GM19395 (cell line): ENCODE data around the gene WNT7B.

Source experiments
- ATAC-seq: cut with Tn5 transposase; IDR thresholded peaks from one replicate; pipeline ENCODE4 v1.9.1; 2021; ENCODE audit warnings: mild to moderate bottlenecking, moderate library complexity; ENCODE audit not compliant: unreplicated experiment

Gene WNT7B

DNA sequence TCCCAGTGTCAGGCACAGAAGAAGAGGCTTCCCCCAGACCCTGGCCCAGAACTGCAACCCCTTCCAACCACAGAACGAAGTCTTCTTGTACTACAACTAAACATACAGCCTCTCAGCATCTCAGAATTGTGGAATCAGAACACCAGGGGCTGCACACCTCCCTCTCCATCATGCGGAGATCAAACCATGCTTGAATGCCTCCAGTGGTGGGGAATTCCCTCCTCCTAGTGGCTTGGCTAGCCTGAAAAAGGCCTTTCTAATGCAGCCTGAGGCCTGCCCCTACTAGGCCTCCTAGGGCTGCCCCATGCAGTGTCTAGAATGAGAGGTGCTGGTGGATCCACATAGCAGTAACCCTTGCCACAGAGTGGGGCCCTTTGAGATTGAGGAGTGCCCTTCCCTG lies 62.7 kb downstream of the WNT7B start:
- no peak for ATAC-seq

DNA sequence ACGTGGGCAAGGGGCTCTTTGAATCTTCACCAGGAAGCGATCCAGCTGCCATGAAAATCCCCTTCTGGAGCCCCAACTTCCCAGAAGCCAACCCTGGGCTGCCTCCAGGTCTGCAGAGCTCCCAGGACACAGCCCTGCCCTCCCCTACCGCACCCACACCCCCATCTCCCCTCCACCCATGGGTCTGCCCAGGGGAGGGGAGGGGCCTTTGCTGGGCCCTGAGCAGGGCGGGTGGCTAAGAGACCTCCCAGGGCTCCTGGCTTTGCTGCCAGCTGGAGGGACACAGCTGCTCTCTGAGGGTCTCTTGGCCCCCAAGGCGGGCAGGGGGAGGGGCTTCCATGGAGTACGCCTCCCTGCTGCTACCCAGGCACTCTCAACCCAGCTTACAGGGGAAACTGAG lies 64.1 kb downstream of the WNT7B start:
- ATAC-seq: no peak

DNA sequence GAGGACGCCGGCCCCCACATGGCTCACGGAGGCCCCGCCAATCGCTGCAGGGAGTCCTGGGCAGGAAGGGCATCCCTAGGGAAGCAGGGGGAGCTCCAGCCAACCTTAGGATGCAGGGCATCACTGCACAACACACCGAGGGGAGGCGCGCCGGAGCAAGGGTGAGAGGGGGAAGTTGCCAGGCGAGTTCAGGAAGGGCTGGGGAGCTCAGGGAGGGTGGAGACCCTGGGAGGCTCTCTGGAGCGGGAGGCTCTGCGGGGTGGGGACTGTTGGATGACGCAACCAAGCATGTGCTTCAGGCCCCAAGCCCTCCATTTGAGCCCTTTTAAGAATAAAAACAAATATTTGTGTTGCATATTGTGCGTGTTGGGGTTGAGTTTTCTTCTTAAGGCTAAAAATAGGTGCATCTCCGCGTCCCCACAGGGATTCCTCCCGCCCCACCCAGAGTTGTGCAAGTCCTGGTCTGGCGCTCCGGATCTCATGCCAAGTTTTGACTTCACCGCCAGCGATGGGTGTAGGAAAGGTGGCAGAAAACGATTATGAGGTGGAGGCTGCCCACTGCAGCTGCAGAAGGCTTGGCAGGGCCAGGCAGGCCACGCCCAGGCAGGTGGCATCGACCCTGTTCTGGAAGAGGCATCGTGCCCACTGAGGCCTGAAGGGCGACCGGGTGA lies 65.2 kb downstream of the WNT7B start:
- no peak for ATAC-seq

DNA sequence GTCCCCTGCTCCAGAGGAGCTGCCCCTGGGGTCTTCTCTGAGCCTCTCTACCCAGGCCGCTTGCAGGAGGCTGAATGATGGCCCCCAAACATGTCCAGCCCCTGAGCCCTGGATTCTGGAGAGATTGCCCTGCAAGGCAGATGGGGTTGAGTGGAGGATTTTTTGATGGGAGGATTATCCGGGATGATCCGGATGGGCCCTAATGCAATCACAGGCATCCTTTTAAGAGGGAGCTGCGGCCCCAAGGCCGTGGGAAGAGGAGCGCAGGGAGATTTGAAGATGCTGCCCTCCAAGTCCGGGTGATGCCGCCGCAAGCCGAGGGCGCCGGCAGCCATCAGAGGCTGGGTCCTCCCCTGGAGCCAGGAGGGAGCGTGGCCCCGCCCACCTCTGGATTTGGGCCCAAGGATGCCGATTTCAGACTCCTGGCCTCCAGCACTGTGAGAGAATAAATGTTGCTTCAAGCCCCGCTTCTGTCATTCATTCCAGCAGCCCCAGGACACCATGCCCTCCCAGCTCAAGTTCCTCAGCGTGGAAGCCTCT lies 66.0 kb downstream of the WNT7B start:
- ATAC-seq: no peak

DNA sequence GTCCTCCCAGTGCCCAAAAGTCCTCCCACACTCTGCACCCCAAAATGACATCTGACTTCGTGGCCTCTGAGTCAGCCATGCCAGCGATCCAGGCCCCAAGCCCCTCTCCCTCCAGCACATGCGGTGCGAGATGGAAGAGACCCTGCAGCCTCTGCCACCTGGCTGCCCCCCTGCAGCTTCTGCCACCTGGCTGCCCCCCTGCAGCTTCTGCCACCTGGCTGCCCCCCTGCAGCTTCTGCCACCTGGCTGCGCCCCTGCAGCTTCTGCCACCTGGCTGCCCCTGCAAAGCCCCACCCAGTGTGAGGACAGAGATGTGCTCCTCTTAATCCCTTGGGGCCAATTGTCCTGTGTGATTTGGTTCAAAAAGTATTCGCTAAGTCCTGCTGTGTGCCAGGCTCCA lies 68.0 kb downstream of the WNT7B start:
- ATAC-seq: no peak

- no peak for ATAC-seq
Observed at GRCh38 chr22:45907996-45908395, 69.0 kb downstream of the WNT7B start.

- ATAC-seq: no peak
Observed at GRCh38 chr22:45907378-45907777, 69.6 kb downstream of the WNT7B start.

DNA sequence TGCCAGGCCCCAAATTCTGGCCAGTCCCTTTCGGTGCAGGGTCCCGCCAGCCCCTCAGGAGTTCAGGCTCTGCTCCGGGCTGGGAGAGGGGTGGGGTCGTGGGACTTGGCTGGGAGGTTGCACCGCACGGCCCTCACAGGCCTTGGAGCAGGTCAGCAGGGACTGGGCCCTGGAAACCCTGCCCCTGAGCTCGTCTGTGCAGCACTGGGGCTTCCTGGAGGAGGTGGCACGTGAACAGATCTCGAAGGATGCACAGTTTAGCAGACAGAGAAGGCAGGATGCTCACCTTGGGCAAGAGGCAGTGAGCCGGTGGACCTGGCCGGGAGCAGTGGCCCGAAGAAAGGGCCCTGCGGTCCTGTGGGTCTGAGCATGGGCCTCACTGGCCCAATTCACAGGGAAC lies 70.0 kb downstream of the WNT7B start:
- ATAC-seq: no peak

GRCh38 chr22:45905924-45906865 lies 70.8 kb downstream of the WNT7B start:
- no peak for ATAC-seq

GRCh38 chr22:45905326-45905923 lies 71.5 kb downstream of the WNT7B start:
- ATAC-seq: no peak

DNA sequence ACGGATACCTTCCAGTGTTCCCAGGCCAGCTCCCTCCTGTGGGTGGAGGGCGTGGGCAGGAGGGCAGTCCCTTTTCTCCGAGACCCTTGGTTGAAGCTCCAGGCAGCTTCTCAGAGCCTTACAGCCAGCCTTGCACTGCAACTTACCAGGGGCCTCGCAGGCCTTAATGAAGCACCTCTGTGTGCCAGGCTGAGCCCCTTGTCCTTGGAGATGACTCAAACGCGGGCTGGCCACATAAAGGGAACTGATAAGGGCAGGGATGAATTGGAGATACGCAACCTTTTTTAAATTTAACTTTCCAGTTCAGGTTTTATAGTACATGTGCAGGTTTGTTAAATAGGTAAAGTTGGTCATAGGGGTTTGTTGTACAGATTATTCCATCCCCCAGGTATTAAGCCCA lies 72.7 kb downstream of the WNT7B start:
- ATAC-seq: no peak

DNA sequence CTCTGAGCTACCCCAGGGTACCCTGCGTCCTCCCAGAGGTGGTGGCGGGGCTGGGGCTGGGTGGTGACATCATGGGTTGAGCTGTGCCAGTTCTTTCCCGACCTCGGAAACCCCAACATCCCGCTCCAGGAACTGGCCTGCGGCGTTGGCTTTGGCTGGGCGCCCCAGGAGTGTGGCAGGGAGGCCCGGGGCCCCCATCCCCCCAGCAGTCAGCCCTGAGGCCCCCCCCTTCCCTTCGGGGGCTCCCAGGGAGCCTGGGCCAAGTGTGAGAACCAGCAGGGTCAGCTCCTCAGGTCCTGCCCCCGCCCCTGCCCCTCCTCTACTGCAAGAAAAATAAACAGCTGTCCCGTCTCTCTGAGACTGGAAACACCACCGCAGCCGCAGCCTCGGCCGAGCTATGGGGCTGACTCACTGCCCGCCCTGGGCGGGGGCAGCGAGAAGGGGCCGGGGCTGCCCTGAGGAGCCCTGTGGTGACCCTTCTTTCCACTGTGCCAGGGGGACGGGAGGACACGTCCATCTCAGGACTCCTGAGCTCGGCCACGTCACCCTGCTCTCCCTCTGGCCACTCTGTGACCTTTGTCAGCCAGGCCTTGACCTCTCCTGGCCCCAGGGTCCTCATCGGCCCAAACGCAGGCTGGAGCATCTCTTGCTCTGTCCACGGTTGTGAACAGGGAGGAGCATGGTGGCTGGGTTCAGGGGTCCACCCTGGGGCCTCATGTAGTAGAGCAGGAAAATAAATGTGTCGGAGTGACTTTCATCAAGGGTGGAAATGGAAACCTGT lies 73.4 kb downstream of the WNT7B start:
- no peak for ATAC-seq

DNA sequence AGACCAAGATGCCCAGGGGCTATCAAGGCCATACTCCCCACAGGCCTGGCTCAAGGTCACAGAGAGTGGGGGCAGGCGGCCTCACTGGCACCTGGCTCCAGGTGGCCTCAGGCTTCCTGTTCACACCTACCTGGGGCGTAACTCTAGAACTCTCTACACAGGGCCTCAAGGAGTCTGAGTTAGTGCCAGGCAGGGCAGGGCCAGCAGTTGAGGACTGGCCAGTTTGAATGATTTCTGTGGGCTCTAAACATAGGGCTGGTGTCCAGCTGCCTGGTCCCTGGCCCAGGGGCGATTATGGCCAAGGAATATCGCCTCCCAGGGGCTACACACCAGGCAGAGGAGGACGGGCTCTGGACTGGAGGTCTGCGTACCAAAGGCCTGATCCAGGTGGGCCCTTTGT lies 79.2 kb downstream of the WNT7B start:
- no peak for ATAC-seq

DNA sequence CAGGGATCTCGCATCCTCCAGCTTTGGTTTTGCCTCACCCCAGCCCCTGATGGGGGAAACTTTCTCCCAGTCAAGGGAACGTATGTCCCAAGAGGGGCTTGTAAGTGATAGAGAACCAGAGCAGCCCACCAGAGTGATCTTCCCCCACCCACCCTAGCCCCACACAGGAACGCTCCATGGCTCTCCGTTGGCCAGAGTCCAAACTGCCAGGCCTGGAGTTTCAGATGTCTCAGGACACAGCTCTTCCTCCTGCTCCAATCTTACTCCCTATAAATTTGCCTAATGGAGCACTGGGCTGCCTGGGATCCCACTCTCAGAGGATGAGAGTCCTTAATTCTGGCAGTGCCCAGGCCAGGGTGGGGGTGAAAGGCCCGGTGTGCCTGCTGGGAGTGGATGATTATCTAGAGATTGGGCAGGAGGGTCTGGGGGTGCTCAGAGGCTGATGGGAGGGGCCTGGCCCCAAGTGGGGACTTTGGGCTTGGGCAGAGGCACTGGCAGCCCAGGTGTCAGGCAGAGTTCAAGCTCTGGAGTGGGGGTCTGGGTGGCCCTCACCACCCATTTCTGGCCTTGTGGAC lies 79.9 kb downstream of the WNT7B start:
- ATAC-seq: no peak

GRCh38 chr22:45896153-45896951 lies 80.6 kb downstream of the WNT7B start:
- ATAC-seq: no peak

DNA sequence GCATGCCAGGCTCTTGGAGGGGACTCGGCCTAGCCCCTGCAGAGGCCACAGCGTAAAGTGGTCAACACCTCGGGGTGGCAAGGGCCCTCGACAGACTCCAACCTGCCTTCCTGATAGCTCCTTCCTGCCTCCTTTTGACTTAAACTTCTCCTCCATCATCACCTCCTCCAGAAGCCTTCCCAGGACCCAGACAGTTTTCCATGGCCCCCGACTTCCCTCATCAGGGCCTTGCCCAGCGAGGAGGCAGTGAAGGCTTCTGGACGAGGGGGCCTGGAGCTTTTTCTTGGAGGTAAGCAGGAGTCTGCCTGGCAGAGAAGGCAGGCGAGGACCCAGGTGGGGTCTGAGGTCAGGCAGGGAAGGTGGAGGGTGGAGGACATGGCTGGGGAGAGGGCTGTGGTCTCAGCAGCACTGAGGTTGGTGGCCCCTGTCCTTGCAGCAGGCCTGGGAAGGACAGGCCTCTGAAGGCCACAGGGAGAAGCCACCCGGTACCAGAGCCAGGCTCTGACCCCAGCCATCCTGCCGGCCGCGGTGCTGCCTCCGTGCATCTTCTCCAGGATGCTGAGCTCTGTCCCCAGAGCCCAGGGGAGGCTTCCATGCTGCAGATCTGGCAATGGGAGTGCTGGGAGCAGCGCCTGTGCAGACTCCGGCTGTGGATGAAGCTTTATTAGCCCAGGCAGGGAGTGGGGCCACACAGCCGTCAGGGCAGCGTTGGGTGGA lies 81.4 kb downstream of the WNT7B start:
- no peak for ATAC-seq

- ATAC-seq: no peak
Observed at GRCh38 chr22:45893516-45893915, 83.4 kb downstream of the WNT7B start.

DNA sequence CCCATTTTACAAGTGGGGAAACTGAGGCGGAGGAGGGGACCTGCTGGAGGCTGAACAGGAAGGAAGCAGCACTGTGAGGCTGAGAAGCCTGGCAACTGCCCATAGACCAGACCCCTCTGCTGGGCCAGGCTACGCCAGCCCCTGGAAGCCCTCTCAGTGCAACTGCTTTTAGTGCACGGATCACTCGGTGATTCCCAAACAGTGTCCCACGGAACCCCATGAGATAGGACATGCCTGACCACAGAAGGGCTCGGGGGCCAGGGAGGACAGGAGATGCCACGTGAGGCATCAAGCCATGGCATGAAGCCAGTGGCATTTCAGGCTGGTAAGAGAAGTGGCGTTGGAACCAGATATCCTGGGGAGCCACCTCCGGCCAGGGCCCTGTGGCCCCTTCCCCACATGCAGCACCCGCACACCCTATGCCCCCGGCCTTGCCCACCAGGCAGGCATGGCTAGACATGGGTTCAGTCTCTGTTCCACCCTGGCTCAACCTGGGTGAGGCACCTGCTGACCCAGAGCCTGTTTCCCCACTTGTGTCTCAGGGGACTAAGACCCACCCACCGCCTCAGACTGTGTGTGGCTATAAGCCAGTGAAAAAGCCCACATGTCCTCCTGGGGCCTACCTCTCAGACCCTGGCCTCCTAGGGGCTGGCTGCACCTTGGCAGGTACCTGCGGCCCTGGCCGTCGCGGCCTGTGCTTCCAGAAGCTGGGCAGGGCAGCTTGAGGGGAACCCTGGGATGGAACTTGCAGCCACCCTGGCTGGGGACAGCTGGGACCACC lies 84.1 kb downstream of the WNT7B start:
- ATAC-seq: no peak
